ENCODE data around the gene RHOB.

The RHOB gene

DNA sequence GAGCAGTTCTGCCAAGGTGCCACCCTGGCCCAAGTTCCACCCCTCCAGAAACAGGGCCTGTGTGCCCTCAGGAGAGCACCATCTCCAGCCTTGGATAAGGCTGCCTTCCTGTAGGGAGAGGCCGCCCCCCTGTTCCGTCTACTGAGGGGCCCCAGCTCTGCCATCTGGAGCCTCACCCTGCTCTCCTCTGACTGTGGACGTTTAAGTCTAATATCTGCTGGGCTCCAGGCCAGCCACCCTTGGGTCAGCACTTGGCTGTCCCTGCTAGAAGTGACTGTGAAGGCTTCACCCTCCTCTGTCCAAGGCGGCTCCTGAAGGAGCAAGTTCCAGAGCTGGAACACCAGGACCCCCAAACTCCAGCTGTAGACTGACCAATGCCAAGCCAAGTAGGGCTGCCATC, 26.3 kb downstream of the RHOB start:
- DNase-seq (ENCODE audit: low read depth, low spot score): no peak

DNA sequence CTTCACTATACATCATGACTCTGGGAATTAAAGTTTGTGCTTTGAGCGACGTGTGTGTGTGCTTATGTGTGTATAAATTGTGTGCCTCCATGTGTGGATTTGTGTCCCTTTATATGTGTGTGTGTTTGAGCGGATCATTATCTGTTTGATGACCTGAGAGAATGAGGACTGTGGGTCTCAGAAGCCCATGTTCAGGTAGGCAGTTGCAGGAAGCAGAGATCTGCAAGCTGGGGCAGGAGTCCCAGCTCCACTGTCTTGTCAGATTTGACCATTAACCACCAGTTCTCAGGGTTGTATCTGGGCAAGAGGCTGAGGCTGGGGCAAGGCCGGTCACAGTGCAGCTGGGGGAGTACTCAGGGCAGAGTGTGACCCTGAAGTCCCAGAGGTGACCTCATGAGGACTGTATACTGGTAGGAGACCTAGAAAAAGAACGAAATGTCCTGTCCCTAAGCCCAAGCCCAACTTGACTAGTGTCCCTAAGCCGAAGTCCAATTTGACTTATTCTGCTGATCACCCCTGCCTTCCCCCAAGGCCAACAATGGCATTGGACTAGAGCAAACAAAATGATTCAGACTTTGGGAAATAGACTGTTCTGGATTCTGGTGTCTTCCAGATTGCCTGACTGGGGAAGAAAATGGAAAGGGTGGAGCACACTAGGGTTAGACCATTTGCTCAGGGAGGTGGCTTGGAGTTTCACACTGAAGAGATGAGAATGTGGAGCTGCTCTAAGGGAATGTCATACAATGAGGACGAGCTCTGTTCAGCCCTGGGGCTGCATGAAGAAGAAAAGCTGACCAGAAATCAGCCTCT, 28.1 kb downstream of the RHOB start:
- no peak for DNase-seq (ENCODE audit: low read depth, low spot score)

DNA sequence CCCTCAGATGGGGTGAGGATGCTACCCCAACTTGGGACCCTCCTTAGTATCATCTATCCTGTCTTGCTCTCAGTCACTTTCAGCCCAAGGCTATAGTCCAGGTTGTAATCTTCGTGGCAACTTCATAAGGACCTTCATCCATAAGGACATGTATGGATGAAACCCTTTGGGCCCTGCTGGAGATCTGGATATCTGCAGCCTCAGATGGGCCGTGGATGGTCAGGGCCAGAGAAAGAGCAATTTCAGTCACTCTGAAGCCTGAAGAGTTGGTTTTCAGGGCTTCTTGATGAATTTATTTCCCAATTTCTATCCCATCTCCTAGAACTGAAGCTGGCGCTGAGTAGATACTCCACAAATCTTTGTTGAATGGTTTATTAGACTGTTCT, 28.7 kb downstream of the RHOB start:
- no peak for DNase-seq (ENCODE audit: low read depth, low spot score)

DNA sequence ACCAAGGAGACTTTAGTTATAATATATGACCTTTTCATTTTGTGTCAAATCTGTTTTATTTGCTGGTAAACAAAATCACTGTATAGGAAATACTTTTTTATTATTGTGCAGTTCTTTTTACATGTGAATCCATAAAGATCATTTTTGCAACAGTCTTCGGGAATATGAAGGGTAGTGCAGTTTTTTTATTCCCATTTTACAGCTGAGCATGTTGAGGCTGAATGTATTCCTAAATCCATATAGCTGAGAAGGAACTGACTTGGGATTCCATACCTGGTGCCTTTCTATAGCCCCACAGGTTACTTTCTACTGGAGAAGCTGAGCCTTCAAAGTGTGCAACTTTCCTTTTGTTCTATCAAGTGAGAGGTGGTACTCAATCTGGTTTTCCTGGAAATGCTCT, 29.6 kb downstream of the RHOB start:
- DNase-seq (ENCODE audit: low read depth, low spot score): no peak

DNA sequence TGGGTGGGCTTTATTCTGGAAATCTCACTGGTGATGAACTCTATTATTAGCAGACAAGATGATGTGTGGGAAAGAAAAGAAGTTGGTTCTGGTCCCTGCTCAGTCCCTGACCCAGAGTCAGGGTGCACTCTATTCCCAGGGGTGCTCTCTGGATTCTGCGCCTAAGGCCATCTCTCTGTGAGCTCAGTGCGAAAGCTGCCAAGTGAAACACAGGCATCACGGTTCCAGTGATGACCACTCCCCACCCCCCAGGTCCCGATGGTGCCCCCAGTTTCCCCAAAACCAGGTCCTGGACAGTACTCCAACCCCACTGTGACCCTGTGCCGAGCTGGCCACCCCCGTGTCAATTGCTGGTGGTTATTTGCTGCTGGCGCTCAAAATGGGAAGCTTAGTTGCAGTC, 30.1 kb downstream of the RHOB start:
- DNase-seq (ENCODE audit: low read depth, low spot score): no peak

DNA sequence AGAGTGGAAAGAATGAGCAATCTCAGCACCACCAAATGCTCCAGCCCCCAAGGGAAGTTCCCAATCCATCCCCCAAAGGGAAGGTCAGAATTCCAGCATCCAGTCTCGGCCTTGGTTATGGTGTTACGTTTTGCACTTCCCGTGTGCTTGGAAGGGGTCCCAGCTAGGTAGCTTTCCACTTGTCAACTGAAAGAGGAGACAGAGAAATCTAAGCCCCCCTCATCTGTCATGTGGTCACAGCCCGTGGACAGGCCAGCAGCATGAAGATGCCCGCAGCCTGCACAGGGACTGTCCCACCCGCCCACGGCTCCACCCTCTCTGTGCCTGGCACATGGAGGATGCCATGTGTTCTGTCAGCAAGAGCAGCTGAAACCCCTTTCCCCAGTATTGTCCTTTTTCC, 32.1 kb downstream of the RHOB start:
- no peak for DNase-seq (ENCODE audit: low read depth, low spot score)

DNA sequence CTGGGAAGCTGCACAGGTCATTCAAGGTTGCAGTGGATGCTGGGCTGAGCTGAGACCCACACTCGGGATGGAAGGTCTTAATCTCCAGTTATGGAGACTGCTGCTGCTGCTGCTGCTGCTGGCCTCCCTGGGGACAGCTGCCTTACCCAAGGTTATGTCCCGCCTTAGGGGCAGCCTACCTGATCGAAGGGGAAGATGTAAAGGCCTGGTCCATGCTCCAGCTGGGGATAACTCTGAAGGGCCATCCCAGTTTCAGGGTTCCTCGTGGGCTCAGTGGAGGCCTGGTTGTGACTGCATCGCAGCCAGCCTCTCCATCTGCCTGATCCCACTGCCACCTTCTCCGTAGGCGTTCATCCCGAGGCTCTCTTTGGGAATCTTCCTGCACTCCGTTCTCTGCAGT, 33.0 kb downstream of the RHOB start:
- DNase-seq (ENCODE audit: low read depth, low spot score): no peak

DNA sequence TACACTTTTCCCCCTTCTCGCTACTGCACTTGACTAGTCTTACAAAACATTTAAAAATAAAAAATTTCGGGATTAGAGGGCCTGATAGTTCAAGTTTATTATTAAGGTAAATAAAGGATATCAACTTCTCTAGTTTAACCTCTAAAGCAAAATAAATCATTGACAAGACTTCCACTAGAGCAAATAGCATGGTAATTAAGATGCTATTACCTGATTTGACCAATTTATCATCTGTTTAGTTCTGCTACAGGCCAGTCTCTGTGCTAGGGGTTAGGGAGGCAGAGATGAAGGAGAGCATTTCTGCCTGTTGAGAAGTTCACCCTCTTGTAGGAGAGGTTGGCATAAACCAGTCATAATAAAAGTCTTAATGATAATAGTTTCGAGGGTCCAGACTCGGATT, 34.0 kb downstream of the RHOB start:
- no peak for DNase-seq (ENCODE audit: low read depth, low spot score)

DNA sequence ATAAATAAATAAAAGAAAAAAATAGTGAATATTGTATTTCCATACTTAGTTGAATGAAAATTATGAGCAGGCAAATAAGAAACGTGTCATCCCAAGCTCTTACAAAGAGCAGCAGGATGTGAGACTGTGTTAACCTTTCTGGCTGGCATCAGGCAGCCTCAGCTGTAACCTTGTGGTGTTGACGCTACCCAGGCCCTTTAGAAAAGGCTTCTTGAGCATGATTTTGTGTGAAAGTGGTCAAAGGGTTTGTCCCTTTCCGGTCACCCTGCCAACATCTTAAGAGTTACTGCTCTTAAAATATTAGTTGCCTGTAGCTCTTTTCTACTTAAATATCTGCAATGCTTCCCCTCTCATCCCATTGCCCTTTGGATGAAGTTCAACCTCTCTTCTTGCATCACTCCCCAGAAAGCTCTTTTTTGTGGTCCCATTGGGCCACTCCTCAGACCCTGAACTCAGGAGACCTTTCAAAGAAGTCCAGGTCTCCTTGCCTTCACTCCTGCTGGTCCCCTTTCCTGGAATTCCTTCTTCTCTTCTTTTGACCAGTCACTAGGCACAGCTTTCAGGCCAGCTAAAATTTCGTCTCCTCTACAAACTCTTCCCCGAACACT, 35.0 kb downstream of the RHOB start:
- no peak for DNase-seq (ENCODE audit: low read depth, low spot score)

DNA sequence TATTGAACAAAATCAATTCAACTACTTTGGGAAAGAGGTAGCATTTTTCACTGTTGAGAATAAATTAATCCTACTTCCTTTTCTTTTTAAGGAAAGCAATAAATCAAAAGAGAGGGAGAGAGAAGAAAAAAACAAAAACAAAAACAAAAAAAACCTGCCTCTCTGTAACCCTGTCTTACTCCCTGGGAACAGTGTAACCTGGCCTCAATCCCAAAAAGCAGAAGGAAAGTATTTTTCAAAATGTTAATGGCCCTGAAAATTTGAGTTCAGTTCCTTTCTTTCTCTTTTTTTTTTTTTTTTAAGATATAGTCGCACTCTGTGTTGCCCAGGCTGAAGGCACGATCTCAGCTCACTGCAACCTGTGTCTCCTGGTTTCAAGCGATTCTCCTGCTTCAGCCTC, 35.9 kb downstream of the RHOB start:
- no peak for DNase-seq (ENCODE audit: low read depth, low spot score)

DNA sequence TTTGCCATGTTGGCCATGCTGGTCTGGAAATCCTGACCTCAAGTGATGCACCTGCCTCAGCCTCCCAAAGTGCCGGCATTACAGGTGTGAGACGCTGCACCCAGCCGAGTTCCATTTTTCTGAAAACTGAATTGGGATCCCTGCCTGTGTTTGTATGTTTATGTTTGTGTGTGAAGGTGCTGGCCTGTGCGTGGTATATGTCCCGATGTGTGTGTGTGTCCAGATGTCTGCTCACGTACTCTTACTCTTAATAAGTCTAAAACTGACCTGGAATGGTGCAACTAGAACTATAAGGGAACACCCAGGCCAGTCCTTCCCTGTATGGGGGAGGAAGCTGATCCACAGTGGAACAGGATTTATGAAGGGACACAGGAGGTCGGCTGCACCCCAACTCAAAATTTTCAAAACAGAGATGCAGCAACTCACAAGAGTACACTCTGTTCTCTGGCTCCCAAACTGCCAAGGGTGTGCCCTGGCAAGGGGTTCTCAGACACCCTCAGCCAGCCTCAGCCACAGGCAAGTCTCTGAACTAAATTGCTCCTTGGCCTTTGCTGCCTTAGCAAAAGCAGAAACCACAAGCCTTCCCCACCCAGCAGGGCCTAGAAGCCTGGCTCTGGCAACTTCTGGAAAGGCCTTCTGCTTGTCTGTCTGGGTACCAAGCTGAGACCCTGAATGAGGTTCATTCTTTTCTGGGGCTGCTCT, 36.5 kb downstream of the RHOB start:
- no peak for DNase-seq (ENCODE audit: low read depth, low spot score)

DNA sequence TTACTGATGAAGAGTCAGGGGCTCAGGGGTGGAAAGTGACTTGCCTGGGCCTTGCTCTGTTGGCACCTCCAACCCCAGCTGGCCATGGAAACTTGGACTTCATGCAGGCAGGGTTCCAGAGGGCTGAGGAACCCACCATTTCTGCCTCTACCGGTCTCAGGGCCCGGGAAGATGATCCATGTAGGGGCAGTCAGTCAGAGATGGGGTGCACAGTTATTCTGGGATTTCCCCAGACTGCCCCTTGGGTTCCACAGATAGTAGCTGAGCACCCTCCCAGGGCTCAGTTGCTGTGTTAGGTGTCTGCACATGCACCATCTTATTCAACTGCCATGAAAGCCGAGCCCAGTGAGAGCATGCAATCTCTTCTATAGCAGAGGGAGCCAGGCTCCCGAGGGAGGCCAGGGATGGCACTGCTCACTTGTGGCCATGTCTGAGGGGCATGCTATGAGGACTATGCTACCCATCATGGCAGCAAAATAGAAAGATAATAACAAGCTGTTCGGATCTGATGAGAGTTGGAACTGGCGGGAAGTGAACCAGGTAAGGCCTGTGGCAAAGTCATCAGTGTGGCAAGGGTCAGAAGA, 37.3 kb downstream of the RHOB start:
- DNase-seq (ENCODE audit: low read depth, low spot score): no peak

DNA sequence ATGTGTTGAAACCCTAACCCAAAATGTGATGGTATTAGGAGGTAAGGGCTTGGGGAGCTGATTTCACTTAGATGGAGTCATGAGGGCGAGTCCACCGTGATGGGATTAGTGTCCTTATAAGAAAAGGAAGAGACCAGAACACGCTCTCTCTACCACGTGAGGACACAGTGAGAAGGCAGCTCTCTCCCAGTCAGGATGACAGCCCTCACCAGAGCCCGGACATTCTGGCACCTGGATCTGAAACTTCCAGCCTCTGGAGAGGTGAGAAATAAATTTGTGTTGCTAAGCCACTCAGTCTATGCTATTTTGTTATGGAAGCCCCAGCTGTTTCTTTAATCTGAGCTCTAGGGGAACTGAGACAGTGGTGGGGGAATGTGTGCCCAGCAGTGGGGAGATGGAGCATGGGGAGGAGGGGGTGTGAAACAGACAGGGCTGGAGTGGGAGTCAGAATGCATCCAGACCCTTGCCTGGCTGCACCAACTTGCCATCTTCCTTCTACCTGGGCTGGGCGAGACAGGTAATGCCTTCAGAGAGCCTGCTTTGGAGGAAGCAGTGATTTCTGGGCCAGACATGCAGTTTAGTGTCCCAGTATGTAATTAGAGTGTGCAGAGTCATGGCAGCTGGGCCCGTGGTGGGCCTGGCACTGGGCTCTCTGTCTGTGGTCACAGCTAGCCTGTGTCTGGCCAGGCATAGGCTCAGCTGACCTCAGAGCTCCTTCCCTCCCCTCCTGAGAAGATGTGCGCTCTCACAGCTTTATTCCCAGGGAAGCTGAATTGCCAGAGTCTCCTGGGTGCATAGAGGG, 38.1 kb downstream of the RHOB start:
- DNase-seq (ENCODE audit: low read depth, low spot score): no peak

DNA sequence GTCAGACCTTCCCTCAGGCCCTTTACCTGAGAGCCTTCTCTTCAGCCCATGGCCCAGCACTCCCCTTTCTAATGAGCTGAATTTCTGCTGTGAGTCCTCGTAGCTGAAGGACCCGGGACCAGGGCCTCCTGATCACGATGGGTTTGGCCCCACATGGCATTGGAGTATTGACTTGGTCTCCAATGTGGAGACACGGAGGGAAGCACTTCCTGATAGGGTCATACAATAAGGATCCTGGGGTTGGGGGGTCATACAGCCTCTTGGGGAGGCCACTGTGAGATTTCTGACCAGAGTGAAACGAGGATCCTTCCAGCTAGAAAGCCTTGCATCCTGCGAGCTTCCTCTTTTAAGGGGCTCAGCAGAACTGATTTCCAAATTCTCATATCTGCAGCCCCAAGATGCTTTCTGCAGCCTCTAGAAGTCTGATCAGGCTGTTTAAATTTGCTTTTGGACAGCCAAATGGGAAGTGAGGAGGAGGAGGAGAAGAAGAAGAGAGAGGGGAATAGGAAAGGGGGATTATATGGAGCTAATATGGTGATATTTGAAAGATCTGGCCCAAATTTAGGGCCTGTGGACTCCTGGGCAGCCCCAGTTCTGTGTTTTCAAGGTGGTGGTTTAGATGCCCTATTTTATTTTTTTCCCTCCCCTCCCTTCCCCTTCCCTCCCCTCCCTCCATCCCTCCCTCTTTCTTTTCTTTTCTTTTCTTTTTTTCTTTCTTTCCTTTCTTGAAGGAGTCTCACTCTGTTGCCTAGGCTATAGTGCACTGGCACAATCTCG, 38.9 kb downstream of the RHOB start:
- DNase-seq (ENCODE audit: low read depth, low spot score): no peak

DNA sequence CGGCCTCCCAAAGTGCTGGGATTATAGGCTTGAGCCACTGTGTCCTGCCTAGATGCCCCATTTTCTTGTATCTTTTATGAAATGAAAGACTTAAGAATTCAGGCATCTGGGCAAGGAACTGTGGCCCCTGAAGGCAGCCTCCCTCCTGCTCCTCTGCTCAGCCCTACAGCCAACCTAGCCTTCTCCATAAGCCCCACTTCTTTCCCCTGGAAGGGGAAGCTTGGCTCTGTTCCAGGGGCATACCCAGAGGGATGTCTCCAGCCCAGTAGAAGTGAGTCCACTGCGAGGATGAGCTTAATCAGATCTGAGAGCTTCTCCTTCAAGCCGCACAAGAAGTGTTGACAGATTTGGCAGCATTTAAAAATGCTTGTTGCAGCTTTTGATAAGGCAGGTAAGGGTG, 39.7 kb downstream of the RHOB start:
- DNase-seq (ENCODE audit: low read depth, low spot score): no peak

DNA sequence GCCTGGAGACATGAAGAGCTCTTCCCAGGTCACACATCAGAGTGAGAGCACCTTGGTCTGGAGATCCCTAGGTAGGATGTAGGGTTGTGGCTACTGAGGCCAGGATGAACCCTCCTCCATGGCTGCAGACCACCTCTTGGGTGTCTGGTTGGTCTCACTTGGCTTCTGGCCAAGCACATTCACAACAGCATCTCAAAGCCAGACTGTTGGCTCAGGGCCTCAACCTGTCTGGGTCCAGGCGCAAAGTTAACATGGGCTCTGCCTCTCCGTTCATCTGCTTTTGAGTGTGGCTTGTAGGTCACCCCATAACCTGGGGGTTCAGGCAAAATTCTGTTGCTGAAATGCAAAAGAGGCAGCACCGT, 40.1 kb downstream of the RHOB start:
- DNase-seq (ENCODE audit: low read depth, low spot score): no peak

DNA sequence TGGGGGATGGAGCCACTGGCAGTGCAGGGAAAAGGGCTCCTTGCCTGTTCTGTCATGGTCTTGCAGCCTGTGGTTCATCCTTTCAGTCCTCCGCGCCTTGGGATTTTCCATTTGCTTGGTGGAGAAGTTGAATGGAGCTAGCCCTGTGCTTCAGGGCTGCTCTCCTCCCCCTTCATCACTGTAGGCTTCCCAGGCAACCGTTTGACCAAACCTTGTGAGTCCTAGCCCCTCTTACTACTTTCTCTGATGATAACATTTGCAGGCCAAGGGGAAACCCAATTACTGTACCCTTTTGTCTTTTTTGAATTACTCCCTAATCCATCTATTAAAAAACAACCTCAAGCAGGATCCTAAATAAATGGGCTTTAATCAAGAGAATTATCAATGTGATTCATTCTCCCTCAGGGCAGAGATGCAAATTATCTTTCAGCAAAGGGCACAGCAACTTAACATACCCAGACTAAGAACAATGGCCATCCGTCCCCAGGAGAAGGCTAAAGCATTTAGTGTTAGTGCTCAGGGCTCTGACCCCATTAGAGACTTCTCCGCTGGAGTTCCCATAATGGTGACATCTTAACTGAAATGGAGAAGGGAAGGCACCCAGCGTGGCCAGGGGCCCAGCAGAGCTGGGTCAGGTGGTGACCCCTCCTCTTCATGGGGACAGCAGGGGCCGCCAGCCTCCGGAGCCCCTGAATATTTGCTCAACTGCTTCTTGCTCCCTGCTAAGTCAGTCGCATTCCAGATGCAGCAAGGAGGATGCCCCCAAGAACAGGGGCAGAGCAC, 40.7 kb downstream of the RHOB start:
- peak; percentile 32 for DNase-seq (ENCODE audit: low read depth, low spot score)

DNA sequence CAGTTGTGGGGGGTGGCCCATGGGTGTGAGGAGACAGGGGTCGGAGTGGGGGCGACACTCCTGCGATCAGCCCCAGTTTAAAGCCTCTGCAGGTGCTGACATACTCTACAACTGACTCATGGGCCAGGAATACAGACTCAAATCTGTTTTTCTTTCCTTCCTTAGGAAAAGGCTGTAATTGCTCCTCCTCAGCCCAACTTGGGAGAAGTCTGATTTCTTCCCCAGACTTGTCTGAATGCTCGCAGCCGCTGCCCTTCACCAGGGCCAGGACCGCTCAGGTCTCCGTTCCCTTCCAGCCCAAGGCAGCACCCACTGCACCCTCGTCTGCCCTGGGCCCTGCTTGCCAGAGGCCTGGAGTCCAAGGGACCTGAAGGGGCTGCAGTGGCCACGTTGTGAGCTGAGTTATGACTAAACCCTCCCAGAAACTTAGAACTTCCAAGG, 41.3 kb downstream of the RHOB start:
- DNase-seq (ENCODE audit: low read depth, low spot score): no peak

DNA sequence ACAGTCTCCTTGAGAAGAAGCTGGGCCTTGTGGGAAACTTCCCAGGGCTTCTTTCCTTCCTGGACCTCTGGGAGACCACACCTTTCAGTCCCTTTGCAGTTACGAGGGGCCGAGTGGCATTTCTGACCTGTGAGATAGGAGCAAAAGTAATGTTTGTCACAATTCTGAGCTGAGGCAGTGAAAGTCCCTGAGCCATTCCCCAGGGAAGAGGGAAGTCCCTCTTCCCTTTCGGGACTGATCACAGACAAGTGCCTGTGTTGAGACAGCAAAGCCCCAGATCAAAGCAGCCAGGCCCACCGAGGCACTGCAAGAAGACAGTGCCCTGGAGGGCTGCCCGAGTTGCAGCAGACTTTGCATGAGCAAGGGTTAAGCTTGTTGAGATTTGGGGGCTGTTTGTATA, 41.9 kb downstream of the RHOB start:
- DNase-seq (ENCODE audit: low read depth, low spot score): no peak
